H1 (cell line): ENCODE measurements around the gene LTF. TPM values are rescaled to one million over a fixed set of nuclear protein-coding genes. Genes with fewer than 3 reads are reported as not detected.

Source experiments
- CTCF ChIA-PET: fragments of 300-600 bp; sonication (Branson Sonifier 250); formaldehyde crosslinking; loops from one replicate; lab custom pipeline; 2021; ENCODE audit not compliant: partially characterized antibody; lab: Charles Lee
- POLR2A ChIA-PET: fragments of 300-600 bp; sonication (Branson Sonifier 250); formaldehyde crosslinking; loops from one replicate; lab custom pipeline; 2021; ENCODE audit warnings: inconsistent platforms; ENCODE audit not compliant: partially characterized antibody; lab: Charles Lee
- DNase-seq, 2 experiments: peaks; one replicate each; pipeline versions ENCODE4 v3.0.0 to v3.0.0-alpha.2; 2010 to 2022; ENCODE audit warnings: low spot score in 2 of 2, low read depth in 1 of 2, mixed read lengths in 1 of 2
- FAIRE-seq: peaks from 2 replicates; lab custom pipeline; 2011; peaks lifted over from hg19 to GRCh38; lab: Jason Lieb, UNC
- H2AFZ ChIP-seq: 2 replicates; pipeline ENCODE4 v1.8.1; 2012; ENCODE audit warnings: low read length, inconsistent platforms
- H2AK5ac ChIP-seq: 2 replicates; pipeline ENCODE4 v1.6.1; 2013; ENCODE audit warnings: low read depth, low read length
- H2BK120ac ChIP-seq: replicated peaks from 2 replicates; pipeline ENCODE3; 2013; ENCODE audit warnings: low read depth, low read length, inconsistent platforms
- H2BK12ac ChIP-seq: 2 replicates; pipeline ENCODE4 v1.6.1; 2013; ENCODE audit warnings: low read depth, low read length
- H2BK15ac ChIP-seq: 2 replicates; pipeline ENCODE4 v1.6.1; 2013; ENCODE audit warnings: low read length
- H2BK20ac ChIP-seq: 2 replicates; pipeline ENCODE4 v1.6.1; 2013; ENCODE audit warnings: low read length
- H2BK5ac ChIP-seq: 2 replicates; pipeline ENCODE4 v1.6.1; 2013; ENCODE audit warnings: low read depth, low read length
- H3K14ac ChIP-seq: 2 replicates; pipeline ENCODE4 v1.6.1; 2013; ENCODE audit warnings: inconsistent platforms; ENCODE audit not compliant: insufficient read length
- H3K18ac ChIP-seq: 2 replicates; pipeline ENCODE4 v1.6.1; 2013; ENCODE audit warnings: low read length; ENCODE audit errors: extremely low read depth
- H3K23ac ChIP-seq: 2 replicates; pipeline ENCODE4 v1.6.1; 2013; ENCODE audit warnings: inconsistent platforms; ENCODE audit not compliant: insufficient read length
- H3K23me2 ChIP-seq: 2 replicates; pipeline ENCODE4 v1.6.1; 2013; ENCODE audit warnings: low read depth, low read length
- H3K27ac ChIP-seq: 2 replicates; pipeline ENCODE4 v1.6.1; 2011; ENCODE audit warnings: low read depth, low read length, inconsistent platforms
- H3K27me3 ChIP-seq, 4 experiments: replicated peaks in 1 of 4; 1 replicate in 1 of 4; 2 replicates in 3 of 4; pipeline versions ENCODE4 v1.6.1 to v1.8.1; 2011 to 2013; ENCODE audit warnings: low read length in 3 of 4, mild to moderate bottlenecking in 3 of 4, inconsistent platforms in 2 of 4, mixed read lengths in 2 of 4, moderate library complexity in 1 of 4; ENCODE audit not compliant: control insufficient read depth in 3 of 4, insufficient read depth in 3 of 4; ENCODE audit errors: extremely low read depth in 1 of 4
- H3K36me3 ChIP-seq, 4 experiments: 2 replicates each; pipeline versions ENCODE4 v1.6.1 to v1.8.1; 2011 to 2013; ENCODE audit warnings: mild to moderate bottlenecking in 4 of 4, low read length in 3 of 4, moderate library complexity in 2 of 4, control low read depth in 1 of 4, inconsistent platforms in 1 of 4; ENCODE audit not compliant: insufficient read depth in 4 of 4, control insufficient read depth in 2 of 4
- H3K4ac ChIP-seq: replicated peaks from 2 replicates; pipeline ENCODE3; 2013; ENCODE audit warnings: low read length, low read depth, mixed read lengths, inconsistent platforms; ENCODE audit not compliant: insufficient read length
- H3K4me1 ChIP-seq, 4 experiments: replicated peaks in 1 of 4; 1 replicate in 1 of 4; 2 replicates in 3 of 4; pipeline versions ENCODE4 v1.6.1 to v1.8.1; 2011 to 2013; ENCODE audit warnings: low read length in 3 of 4, inconsistent platforms in 2 of 4, mixed read lengths in 1 of 4; ENCODE audit not compliant: insufficient read depth in 4 of 4, control insufficient read depth in 3 of 4
- H3K4me2 ChIP-seq, 2 experiments: 2 replicates each; pipeline versions ENCODE4 v1.6.1 to v1.8.1; 2011 to 2013; ENCODE audit warnings: low read depth in 2 of 2, low read length in 2 of 2, control low read depth in 1 of 2, inconsistent platforms in 1 of 2, mild to moderate bottlenecking in 1 of 2; ENCODE audit not compliant: insufficient read depth in 1 of 2
- H3K4me3 ChIP-seq, 4 experiments: fragments of 200-600, 300-600 bp in 1 of 4; sonication (generic), shearing (Covaris generic), sonication (Bioruptor Twin) in 1 of 4; 2 replicates each; pipeline versions ENCODE4 v1.5.1 to v1.8.1; 2011 to 2016; ENCODE audit warnings: low read length in 4 of 4, low read depth in 3 of 4, control low read depth in 2 of 4, inconsistent platforms in 2 of 4, mild to moderate bottlenecking in 2 of 4, mixed read lengths in 1 of 4, moderate library complexity in 1 of 4; ENCODE audit not compliant: insufficient read depth in 2 of 4; ENCODE audit errors: extremely low read depth in 1 of 4
- H3K56ac ChIP-seq: replicated peaks from 2 replicates; pipeline ENCODE3; 2013; ENCODE audit warnings: low read depth, mild to moderate bottlenecking, mixed read lengths, low read length, inconsistent platforms; ENCODE audit not compliant: insufficient read length
- H3K79me1 ChIP-seq: 2 replicates; pipeline ENCODE4 v1.6.1; 2013; ENCODE audit warnings: low read depth, low read length, control low read depth
- H3K79me2 ChIP-seq, 2 experiments: 2 replicates each; pipeline versions ENCODE4 v1.6.1 to v1.8.1; 2012 to 2013; ENCODE audit warnings: low read length in 2 of 2, mild to moderate bottlenecking in 2 of 2, inconsistent platforms in 1 of 2; ENCODE audit not compliant: insufficient read depth in 2 of 2, control insufficient read depth in 1 of 2
- H3K9ac ChIP-seq, 4 experiments: replicated peaks in 1 of 4; 1 replicate in 1 of 4; 2 replicates in 3 of 4; pipeline versions ENCODE4 v1.6.1 to v1.8.1; 2011 to 2013; ENCODE audit warnings: low read depth in 3 of 4, low read length in 3 of 4, control low read depth in 2 of 4, mild to moderate bottlenecking in 2 of 4, moderate library complexity in 2 of 4, inconsistent platforms in 1 of 4; ENCODE audit errors: extremely low read depth in 1 of 4
- H3K9me3 ChIP-seq, 2 experiments: 2 replicates each; pipeline versions ENCODE4 v1.6.1 to v1.8.1; 2012 to 2013; ENCODE audit warnings: mild to moderate bottlenecking in 2 of 2, moderate library complexity in 2 of 2, control low read depth in 1 of 2, inconsistent platforms in 1 of 2, low read depth in 1 of 2, low read length in 1 of 2, mixed read lengths in 1 of 2; ENCODE audit not compliant: insufficient read depth in 2 of 2
- H4K20me1 ChIP-seq, 2 experiments: replicated peaks in 1 of 2; 2 replicates each; pipeline versions ENCODE3 to v1.8.1; 2011 to 2013; ENCODE audit warnings: inconsistent platforms in 2 of 2, low read length in 2 of 2, mild to moderate bottlenecking in 1 of 2; ENCODE audit not compliant: insufficient read depth in 2 of 2, control insufficient read depth in 1 of 2
- H4K5ac ChIP-seq: 2 replicates; pipeline ENCODE4 v1.6.1; 2013; ENCODE audit warnings: low read length, low read depth, mixed read lengths, inconsistent platforms; ENCODE audit not compliant: insufficient read length
- H4K8ac ChIP-seq: 2 replicates; pipeline ENCODE4 v1.8.0; 2013; ENCODE audit warnings: mild to moderate bottlenecking, moderate library complexity, low read length, inconsistent platforms; ENCODE audit not compliant: insufficient read depth; ENCODE audit errors: extremely low read depth
- H4K91ac ChIP-seq: replicated peaks from 2 replicates; pipeline ENCODE3; 2013; ENCODE audit warnings: low read length, mixed read lengths, inconsistent platforms; ENCODE audit not compliant: insufficient read length
- ATF3 ChIP-seq: IDR thresholded peaks from 2 replicates; pipeline ENCODE4 v1.6.1; 2011; ENCODE audit warnings: low read depth, mild to moderate bottlenecking, low read length; ENCODE audit not compliant: insufficient read depth
- CEBPB ChIP-seq: IDR thresholded peaks from 2 replicates; pipeline ENCODE4 v1.6.1; 2012; ENCODE audit warnings: low read depth, low read length
- CHD1 ChIP-seq: IDR thresholded peaks from 2 replicates; pipeline ENCODE4 v1.6.1; 2012; ENCODE audit warnings: low read depth, low read length, improper control_type of control experiment
- CTBP2 ChIP-seq: IDR thresholded peaks from 2 replicates; pipeline ENCODE4 v1.7.0; 2011; ENCODE audit warnings: borderline replicate concordance, mild to moderate bottlenecking, moderate library complexity, mixed read lengths, low read length; ENCODE audit not compliant: insufficient read depth, insufficient read length
- EGR1 ChIP-seq: IDR thresholded peaks from 2 replicates; pipeline ENCODE4 v1.6.1; 2011; ENCODE audit warnings: low read depth, low read length, borderline replicate concordance
- GABPA ChIP-seq: IDR thresholded peaks from 2 replicates; pipeline ENCODE4 v1.6.1; 2011; ENCODE audit warnings: mild to moderate bottlenecking, low read length, moderate library complexity, borderline replicate concordance; ENCODE audit not compliant: insufficient read depth
- KDM1A ChIP-seq: fragments of 200-600, 300-600 bp; sonication (generic); IDR thresholded peaks from 2 replicates; pipeline ENCODE4 v1.7.1; 2016; ENCODE audit warnings: mild to moderate bottlenecking, low read length, borderline replicate concordance
- MAX ChIP-seq: IDR thresholded peaks from 2 replicates; pipeline ENCODE4 v1.6.1; 2012; ENCODE audit warnings: inconsistent platforms
- PHF8 ChIP-seq: fragments of 200-600 bp; sonication (generic); conservative IDR thresholded peaks from 2 replicates; pipeline ENCODE4 v1.7.1; 2012; ENCODE audit warnings: low read depth, mild to moderate bottlenecking, inconsistent platforms, low read length, moderate library complexity
- RAD21 ChIP-seq, 2 experiments: IDR thresholded peaks in 1 of 2; conservative IDR thresholded peaks in 1 of 2; 2 replicates each; pipeline ENCODE4 v1.6.1; 2011; ENCODE audit warnings: low read depth in 2 of 2, low read length in 2 of 2, improper control_type of control experiment in 1 of 2, inconsistent platforms in 1 of 2, mild to moderate bottlenecking in 1 of 2, moderate library complexity in 1 of 2
- SIRT6 ChIP-seq: IDR thresholded peaks from one replicate; pipeline ENCODE4 v1.7.1; 2012; ENCODE audit warnings: low read length, inconsistent platforms
- TAF1 ChIP-seq: IDR thresholded peaks from 2 replicates; pipeline ENCODE4 v1.6.1; 2011; ENCODE audit warnings: mild to moderate bottlenecking, low read depth, low read length
- TBP ChIP-seq: IDR thresholded peaks from 2 replicates; pipeline ENCODE4 v1.6.1; 2011; ENCODE audit warnings: low read depth, low read length, improper control_type of control experiment
- WGBS, 2 experiments: shearing (Covaris generic) in 1 of 2; methylation state at CpG; one replicate each; pipeline versions ENCODE4 v1.1.6 to v1.1.7; 2013 to 2015; ENCODE audit warnings: low lambda C conversion rate in 2 of 2, mixed read lengths in 2 of 2, inconsistent platforms in 1 of 2, low coverage in 1 of 2, missing lambda C conversion rate in 1 of 2; ENCODE audit not compliant: insufficient replicate concordance in 2 of 2, insufficient coverage in 1 of 2, insufficient read length in 1 of 2; ENCODE audit errors: extremely low coverage in 1 of 2, missing lambda C conversion rate in 1 of 2; 5-methylcytosine and 5-hydroxymethylcytosine counted together
- polyA plus RNA-seq, 7 experiments: library from polyadenylated mRNA; depleted of rRNA in 3 of 7; stranded (reverse) in 5 of 7; unstranded in 2 of 7; fragments of >200 nt in 5 of 7; fragments of 200-250 nt in 2 of 7; gene quantifications; 1 replicate in 5 of 7; 2 replicates in 1 of 7; 4 replicates in 1 of 7; pipeline versions ENCODE4 v1.2.1 to v1.2.3, GENCODE V29; 2011 to 2013; ENCODE audit warnings: missing spikeins in 2 of 7, mixed read lengths in 2 of 7
- total RNA-seq: library from RNA; stranded (reverse); fragmentation: NEBNext Ultra II Directional; extraction: Animal tissue kit (Norgen Biotek cat#: 25700); gene quantifications from 2 replicates; pipeline ENCODE4 v1.2.1, GENCODE V29; 2021

Gene LTF
- total and polyA plus RNA-seq, 2 of the 8 experiments (the other 6 are each of a cell fraction or from before 2014, with no cell fraction given), result 0.23 to 0.99 TPM

DNA sequence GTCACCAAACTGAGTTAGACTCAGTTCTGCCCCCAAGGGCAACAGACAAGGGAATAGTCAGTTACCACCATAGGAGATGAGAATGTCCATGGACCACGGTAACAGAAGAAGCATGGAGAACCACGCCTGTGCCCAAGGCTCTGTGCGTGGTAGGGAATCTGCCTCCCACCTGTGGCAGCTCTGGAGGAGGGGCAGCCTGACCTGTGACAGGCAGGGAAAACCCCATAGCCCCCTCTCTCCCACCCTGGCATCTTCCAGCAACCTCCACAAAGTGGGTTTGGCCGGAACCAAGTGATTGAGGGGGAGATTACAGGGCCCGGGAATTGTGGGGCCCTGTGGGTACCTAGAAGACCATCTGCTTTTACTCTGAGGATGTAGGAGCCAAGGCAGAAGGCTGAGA lies 14.3 kb upstream of the LTF start:
- Histone ChIP-seq H3K4me2 (no peak overlapping the region), H3K9ac (no peak overlapping the region), H3K79me2 (no peaks in the 10 kb centered on the region), H2BK120ac (no peak overlapping the region), H3K27me3 (no peaks in the 10 kb centered on the region; a peak in 1 of 7 replicates), H2BK5ac (no peak overlapping the region), H3K36me3 (no peaks in the 10 kb centered on the region), H2BK15ac (no peak overlapping the region; the same call in 1 of the 2 replicates), H4K5ac (no peak overlapping the region), H3K4me3 (no peak overlapping the region), H2AK5ac (no peak overlapping the region), H3K56ac (no peak overlapping the region), H4K91ac (no peak overlapping the region), H3K27ac (no peak overlapping the region), H3K23ac (no peak overlapping the region), H4K20me1 (no peaks in the 10 kb centered on the region), H3K79me1 (no peaks in the 10 kb centered on the region), H3K18ac (no peak overlapping the region), H2BK20ac (no peak overlapping the region), H3K14ac (no peak overlapping the region), H2AFZ (no peak overlapping the region), H3K4ac (no peak overlapping the region), H3K23me2 (peaks cover 2% of the 10 kb centered on the region; the same call in 1 of the 2 replicates), H3K4me1 (no peaks in the 10 kb centered on the region), H3K9me3 (no peaks in the 10 kb centered on the region), H2BK12ac (no peak overlapping the region), H4K8ac (no peak overlapping the region)
- DNase-seq (no peak), FAIRE-seq (no peak)
- POLR2A ChIA-PET, result no interaction called here
- WGBS, 2 experiments, result 98% methylated on average over 5 of the region's 5 CpGs; no CpG with 5 or more reads in 1 of the 2 experiments
- CTCF ChIA-PET, result interaction anchor here (1.0 to 1.5 kb wide), 2 partner anchors 10 to 13 kb away, joined by 3 to 7 read pairs; no protein-coding TSS in a partner anchor
- no peak for TF ChIP-seq CEBPB
- no peak for TF ChIP-seq ATF3
- no peak for TF ChIP-seq TAF1
- no peak for TF ChIP-seq SIRT6
- TF ChIP-seq TBP, result no peak
- TF ChIP-seq EGR1, result no peak
- TF ChIP-seq KDM1A, result no peak
- no peak for TF ChIP-seq MAX
- no peak for TF ChIP-seq GABPA
- TF ChIP-seq PHF8, result no peak
- no peak for TF ChIP-seq RAD21 (IDR thresholded peaks at IDR 0.05 in 1 of 2, conservative IDR thresholded peaks at IDR 0.05 in 1 of 2; ENCODE audit: low read depth in 2 of 2, low read length in 2 of 2)
- no peak for TF ChIP-seq CTBP2
- TF ChIP-seq CHD1, result no peak
